Activated CD4-positive, alpha-beta T cell treated with anti-CD3 and anti-CD28 coated beads for 24 hours (primary cell): Measurements from ENCODE around the gene ANKMY2.

Experiments
- DNase-seq, 2 donors: peaks; one replicate each; pipeline ENCODE4 v3.0.0-alpha.2; 2020; ENCODE audit warnings: low read depth in 2 of 2

ANKMY2 gene

GRCh38 chr7:16579216-16579615 lies 66.3 kb downstream of the ANKMY2 start:
- DNase-seq = no peak

GRCh38 chr7:16571941-16572340 lies 73.6 kb downstream of the ANKMY2 start:
- DNase-seq = no peak

GRCh38 chr7:16564909-16565426 lies 80.6 kb downstream of the ANKMY2 start:
- no peak for DNase-seq

GRCh38 chr7:16564023-16564380 lies 81.6 kb downstream of the ANKMY2 start:
- DNase-seq = no peak

- DNase-seq = no peak
These were observed 82.1 kb downstream of the ANKMY2 start for GRCh38 chr7:16563281-16564022.

GRCh38 chr7:16562456-16563220 lies 82.9 kb downstream of the ANKMY2 start:
- no peak for DNase-seq

GRCh38 chr7:16561943-16562342 lies 83.6 kb downstream of the ANKMY2 start:
- no peak for DNase-seq

GRCh38 chr7:16559497-16560179 lies 85.9 kb downstream of the ANKMY2 start:
- no peak for DNase-seq

GRCh38 chr7:16558761-16559302 lies 86.7 kb downstream of the ANKMY2 start:
- DNase-seq = no peak

- DNase-seq = no peak
These were observed 89.2 kb downstream of the ANKMY2 start for GRCh38 chr7:16556359-16556758.

GRCh38 chr7:16554518-16555236 lies 90.9 kb downstream of the ANKMY2 start:
- no peak for DNase-seq

- DNase-seq = no peak
These were observed 94.9 kb downstream of the ANKMY2 start for GRCh38 chr7:16550671-16551070.
